ENCODE data around the gene ACSM4.

DNA sequence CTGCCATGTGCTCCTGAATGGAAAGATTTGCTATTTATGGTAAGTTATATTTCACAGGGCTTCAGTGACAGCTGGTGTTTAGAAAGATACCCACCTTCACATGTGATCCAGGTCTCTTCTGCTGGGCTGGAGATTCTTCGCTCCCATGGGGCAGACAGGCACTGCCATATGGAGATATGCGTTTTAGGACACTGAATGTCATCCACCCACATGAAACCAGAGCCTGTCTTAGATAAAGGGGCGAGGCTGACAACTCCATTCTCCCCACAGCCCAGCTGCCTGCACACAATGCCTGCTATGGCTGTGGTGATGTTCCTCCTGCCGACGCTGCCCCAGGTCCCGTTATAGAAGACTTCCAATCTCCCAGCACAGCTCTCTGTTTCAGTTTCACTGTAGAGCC lies 69.4 kb downstream of the ACSM4 start:
- TF ChIP-seq, protein P1, sequence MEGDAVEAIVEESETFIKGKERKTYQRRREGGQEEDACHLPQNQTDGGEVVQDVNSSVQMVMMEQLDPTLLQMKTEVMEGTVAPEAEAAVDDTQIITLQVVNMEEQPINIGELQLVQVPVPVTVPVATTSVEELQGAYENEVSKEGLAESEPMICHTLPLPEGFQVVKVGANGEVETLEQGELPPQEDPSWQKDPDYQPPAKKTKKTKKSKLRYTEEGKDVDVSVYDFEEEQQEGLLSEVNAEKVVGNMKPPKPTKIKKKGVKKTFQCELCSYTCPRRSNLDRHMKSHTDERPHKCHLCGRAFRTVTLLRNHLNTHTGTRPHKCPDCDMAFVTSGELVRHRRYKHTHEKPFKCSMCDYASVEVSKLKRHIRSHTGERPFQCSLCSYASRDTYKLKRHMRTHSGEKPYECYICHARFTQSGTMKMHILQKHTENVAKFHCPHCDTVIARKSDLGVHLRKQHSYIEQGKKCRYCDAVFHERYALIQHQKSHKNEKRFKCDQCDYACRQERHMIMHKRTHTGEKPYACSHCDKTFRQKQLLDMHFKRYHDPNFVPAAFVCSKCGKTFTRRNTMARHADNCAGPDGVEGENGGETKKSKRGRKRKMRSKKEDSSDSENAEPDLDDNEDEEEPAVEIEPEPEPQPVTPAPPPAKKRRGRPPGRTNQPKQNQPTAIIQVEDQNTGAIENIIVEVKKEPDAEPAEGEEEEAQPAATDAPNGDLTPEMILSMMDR (IDR thresholded peaks at IDR 0.05): no peak
- no peak for TF ChIP-seq POLR2A (IDR thresholded peaks at IDR 0.05)
